ENCODE results near the gene PHLDA2.

DNA sequence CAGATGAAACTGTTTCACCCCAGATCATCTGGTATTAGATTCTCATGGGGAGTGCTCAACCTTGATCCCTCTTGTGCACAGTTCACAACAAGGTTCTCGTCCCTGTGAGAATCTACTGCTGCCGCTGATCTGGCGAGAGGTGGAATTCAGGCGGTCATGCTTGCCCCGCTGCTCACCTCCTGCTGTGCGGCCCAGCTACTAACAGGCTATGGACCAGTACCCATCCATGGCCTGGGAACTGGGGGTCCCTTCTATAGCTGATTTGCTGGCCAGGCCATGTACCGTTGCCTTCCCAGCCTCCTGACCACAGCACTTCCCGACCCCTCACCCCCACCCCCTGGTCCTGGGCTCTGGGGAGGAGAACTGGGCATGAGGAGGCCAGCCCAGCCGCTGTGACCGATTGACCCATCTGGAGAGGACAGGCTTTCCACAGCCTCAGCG, 2.6 kb downstream of the PHLDA2 start:
- TF ChIP-seq, protein P1, sequence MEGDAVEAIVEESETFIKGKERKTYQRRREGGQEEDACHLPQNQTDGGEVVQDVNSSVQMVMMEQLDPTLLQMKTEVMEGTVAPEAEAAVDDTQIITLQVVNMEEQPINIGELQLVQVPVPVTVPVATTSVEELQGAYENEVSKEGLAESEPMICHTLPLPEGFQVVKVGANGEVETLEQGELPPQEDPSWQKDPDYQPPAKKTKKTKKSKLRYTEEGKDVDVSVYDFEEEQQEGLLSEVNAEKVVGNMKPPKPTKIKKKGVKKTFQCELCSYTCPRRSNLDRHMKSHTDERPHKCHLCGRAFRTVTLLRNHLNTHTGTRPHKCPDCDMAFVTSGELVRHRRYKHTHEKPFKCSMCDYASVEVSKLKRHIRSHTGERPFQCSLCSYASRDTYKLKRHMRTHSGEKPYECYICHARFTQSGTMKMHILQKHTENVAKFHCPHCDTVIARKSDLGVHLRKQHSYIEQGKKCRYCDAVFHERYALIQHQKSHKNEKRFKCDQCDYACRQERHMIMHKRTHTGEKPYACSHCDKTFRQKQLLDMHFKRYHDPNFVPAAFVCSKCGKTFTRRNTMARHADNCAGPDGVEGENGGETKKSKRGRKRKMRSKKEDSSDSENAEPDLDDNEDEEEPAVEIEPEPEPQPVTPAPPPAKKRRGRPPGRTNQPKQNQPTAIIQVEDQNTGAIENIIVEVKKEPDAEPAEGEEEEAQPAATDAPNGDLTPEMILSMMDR (IDR thresholded peaks at IDR 0.05; ENCODE audit: low read length): no peak
- TF ChIP-seq EZH2phosphoT487 (IDR thresholded peaks at IDR 0.05; ENCODE audit: low read length): no peak

Measured in MM.1S (cell line).